Measurements from ENCODE around the gene NLRP2B. TPM values are rescaled to one million over a fixed set of nuclear protein-coding genes. Genes with fewer than 3 reads are reported as not detected.

Gene NLRP2B
- polyA plus RNA-seq, 1 donor (not counting 4 experiments of a cell fraction or from before 2014, with no cell fraction given) = not detected

GRCh38 chrX:57678686-57679428, 1.2 kb downstream of the NLRP2B start:
- Histone ChIP-seq H3K79me2 (ENCODE audit: control insufficient read depth, insufficient read depth, low read length) (no peaks in the 10 kb centered on the region), H2AFZ (ENCODE audit: control insufficient read depth, low read length) (no peak overlapping the region), H3K9ac (ENCODE audit: control insufficient read depth, extremely low read depth, insufficient read depth, low read length) (no peak overlapping the region), H3K4me2 (ENCODE audit: control insufficient read depth, extremely low read depth, insufficient read depth, low read depth, low read length) (no peak overlapping the region), H3K27ac (ENCODE audit: control insufficient read depth, insufficient read depth, low read length) (no peak overlapping the region), H3K36me3 (ENCODE audit: control insufficient read depth in 2 of 2, extremely low read depth in 1 of 2, insufficient read depth in 2 of 2, low read length in 2 of 2) (no peaks in the 10 kb centered on the region), H4K20me1 (ENCODE audit: control insufficient read depth, extremely low read depth, insufficient read depth, low read length) (no peaks in the 10 kb centered on the region), H3K27me3 (ENCODE audit: control insufficient read depth, extremely low read depth, insufficient read depth, low read length) (no peaks in the 10 kb centered on the region), H3K9me3 (ENCODE audit: control insufficient read depth, low read depth, low read length) (peaks cover 2% of the 10 kb centered on the region), H3K9me1 (ENCODE audit: control insufficient read depth, extremely low read depth, insufficient read depth, low read length) (no peaks in the 10 kb centered on the region), H3K4me3 (ENCODE audit: control insufficient read depth in 2 of 3, extremely low read depth in 1 of 3, insufficient read depth in 2 of 3, low read depth in 1 of 3, low read length in 3 of 3) (no peak overlapping the region), H3K4me1 (ENCODE audit: control insufficient read depth, extremely low read depth, insufficient read depth, low read length) (no peaks in the 10 kb centered on the region)
- DNase-seq (ENCODE audit: low read depth, low spot score) = no peak
- FAIRE-seq = no peak
- TF ChIP-seq CTCF (optimal IDR thresholded peaks at IDR 0.05 in 1 of 3, IDR thresholded peaks at IDR 0.05 in 1 of 3, conservative IDR thresholded peaks at IDR 0.05 in 1 of 3; ENCODE audit: extremely low read depth in 1 of 3, insufficient read depth in 2 of 3, low read length in 3 of 3) = no peak
- no peak for TF ChIP-seq EZH2 (IDR thresholded peaks at IDR 0.05; ENCODE audit: low read length)
- dilution Hi-C loops (cut with MboI; ENCODE audit: extremely low pct_ligation_motif_present, low sequenced_read_pairs) = no loop called here

- H3K36me3 ChIP-seq (ENCODE audit: control insufficient read depth in 2 of 2, extremely low read depth in 1 of 2, insufficient read depth in 2 of 2, low read length in 2 of 2) = no peaks in the 10 kb centered on the region
- H3K9me1 ChIP-seq (ENCODE audit: control insufficient read depth, extremely low read depth, insufficient read depth, low read length) = no peaks in the 10 kb centered on the region
- TF ChIP-seq EZH2 (IDR thresholded peaks at IDR 0.05; ENCODE audit: low read length) (no peak), CTCF (optimal IDR thresholded peaks at IDR 0.05 in 1 of 3, IDR thresholded peaks at IDR 0.05 in 1 of 3, conservative IDR thresholded peaks at IDR 0.05 in 1 of 3; ENCODE audit: extremely low read depth in 1 of 3, insufficient read depth in 2 of 3, low read length in 3 of 3) (no peak)
- H3K27ac ChIP-seq (ENCODE audit: control insufficient read depth, insufficient read depth, low read length) = no peak overlapping the region
- peaks cover 2% of the 10 kb centered on the region for H3K9me3 ChIP-seq (ENCODE audit: control insufficient read depth, low read depth, low read length)
- DNase-seq (ENCODE audit: low read depth, low spot score) (no peak), FAIRE-seq (no peak)
- no peaks in the 10 kb centered on the region for H4K20me1 ChIP-seq (ENCODE audit: control insufficient read depth, extremely low read depth, insufficient read depth, low read length)
- dilution Hi-C loops (cut with MboI; ENCODE audit: extremely low pct_ligation_motif_present, low sequenced_read_pairs) = no loop called here
- H3K4me3 ChIP-seq (ENCODE audit: control insufficient read depth in 2 of 3, extremely low read depth in 1 of 3, insufficient read depth in 2 of 3, low read depth in 1 of 3, low read length in 3 of 3) = no peak overlapping the region
- H3K4me2 ChIP-seq (ENCODE audit: control insufficient read depth, extremely low read depth, insufficient read depth, low read depth, low read length) = no peak overlapping the region
- H3K79me2 ChIP-seq (ENCODE audit: control insufficient read depth, insufficient read depth, low read length) = no peaks in the 10 kb centered on the region
- H3K9ac ChIP-seq (ENCODE audit: control insufficient read depth, extremely low read depth, insufficient read depth, low read length) = no peak overlapping the region
- no peaks in the 10 kb centered on the region for H3K4me1 ChIP-seq (ENCODE audit: control insufficient read depth, extremely low read depth, insufficient read depth, low read length)
- no peak overlapping the region for H2AFZ ChIP-seq (ENCODE audit: control insufficient read depth, low read length)
- H3K27me3 ChIP-seq (ENCODE audit: control insufficient read depth, extremely low read depth, insufficient read depth, low read length) = no peaks in the 10 kb centered on the region
Measured at GRCh38 chrX:57677132-57677858, 2.8 kb downstream of the NLRP2B start.
